Fibroblast of gingiva (primary cell): ENCODE measurements around the gene PRKAG2.

Experiments used
- DNase-seq: peaks from one replicate; pipeline ENCODE4 v3.0.0-alpha.2; 2011; ENCODE audit warnings: low read depth

Gene PRKAG2

GRCh38 chr7:151518105-151518946, 358.6 kb downstream of the PRKAG2 start:
- DNase-seq = peak; percentile 40

- DNase-seq = no peak
Observed at GRCh38 chr7:151517601-151518104, 359.3 kb downstream of the PRKAG2 start.

DNA sequence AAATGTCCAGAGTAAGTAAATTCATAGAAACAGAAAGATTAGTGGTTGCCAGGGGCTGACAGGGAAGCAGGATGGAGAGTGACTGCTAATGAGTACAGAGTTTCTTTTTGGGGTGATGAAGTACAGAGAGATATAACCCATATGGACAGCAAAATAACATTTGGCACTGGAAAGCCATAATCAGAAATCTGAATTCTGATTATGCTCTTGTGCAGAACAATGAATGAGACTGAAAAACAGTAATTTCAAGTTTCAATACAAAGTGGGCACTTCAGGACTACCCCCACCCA, 361.7 kb downstream of the PRKAG2 start:
- DNase-seq = no peak

- no peak for DNase-seq
Observed at GRCh38 chr7:151514461-151515275, 362.2 kb downstream of the PRKAG2 start.

GRCh38 chr7:151513133-151513532, 363.8 kb downstream of the PRKAG2 start:
- DNase-seq = no peak

GRCh38 chr7:151512353-151512752, 364.6 kb downstream of the PRKAG2 start:
- DNase-seq = no peak

DNA sequence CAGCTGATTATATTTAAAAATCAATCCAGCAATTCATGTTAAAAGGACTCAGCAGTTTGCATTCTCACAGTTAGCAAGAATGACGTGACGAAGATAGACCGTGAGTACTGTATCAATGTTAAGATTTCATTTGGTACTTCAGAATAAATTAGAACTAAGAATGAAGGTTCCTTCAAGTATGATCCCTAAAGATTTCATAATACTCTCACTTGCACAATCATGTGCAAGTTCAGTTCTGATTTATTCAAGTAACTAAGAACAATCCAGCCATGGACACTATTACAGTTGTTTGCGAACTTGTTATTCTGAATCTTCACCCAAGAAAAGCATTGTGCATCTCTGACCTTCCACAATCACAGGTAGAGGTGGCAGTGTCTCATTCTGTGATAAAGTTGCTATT, 365.0 kb downstream of the PRKAG2 start:
- DNase-seq = peak; percentile 48

DNA sequence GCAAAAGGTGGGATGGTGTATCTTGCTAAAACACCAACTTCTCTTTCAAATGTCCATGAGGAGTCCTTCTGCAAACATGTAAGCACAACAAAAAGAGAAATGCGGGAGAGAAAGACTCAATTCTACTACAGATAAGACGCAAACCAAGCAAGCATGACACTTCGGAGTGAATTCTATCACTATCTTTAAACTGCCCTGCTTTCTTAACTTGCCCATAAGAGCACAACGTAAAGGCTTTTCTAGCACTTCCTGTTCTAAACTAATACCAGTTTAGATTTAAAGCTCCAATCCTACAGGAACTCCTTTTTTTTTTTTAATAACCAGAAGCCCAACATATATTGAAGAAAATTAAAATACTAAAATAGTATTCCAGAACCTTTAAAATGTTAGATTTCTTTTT, 365.6 kb downstream of the PRKAG2 start:
- DNase-seq = no peak

DNA sequence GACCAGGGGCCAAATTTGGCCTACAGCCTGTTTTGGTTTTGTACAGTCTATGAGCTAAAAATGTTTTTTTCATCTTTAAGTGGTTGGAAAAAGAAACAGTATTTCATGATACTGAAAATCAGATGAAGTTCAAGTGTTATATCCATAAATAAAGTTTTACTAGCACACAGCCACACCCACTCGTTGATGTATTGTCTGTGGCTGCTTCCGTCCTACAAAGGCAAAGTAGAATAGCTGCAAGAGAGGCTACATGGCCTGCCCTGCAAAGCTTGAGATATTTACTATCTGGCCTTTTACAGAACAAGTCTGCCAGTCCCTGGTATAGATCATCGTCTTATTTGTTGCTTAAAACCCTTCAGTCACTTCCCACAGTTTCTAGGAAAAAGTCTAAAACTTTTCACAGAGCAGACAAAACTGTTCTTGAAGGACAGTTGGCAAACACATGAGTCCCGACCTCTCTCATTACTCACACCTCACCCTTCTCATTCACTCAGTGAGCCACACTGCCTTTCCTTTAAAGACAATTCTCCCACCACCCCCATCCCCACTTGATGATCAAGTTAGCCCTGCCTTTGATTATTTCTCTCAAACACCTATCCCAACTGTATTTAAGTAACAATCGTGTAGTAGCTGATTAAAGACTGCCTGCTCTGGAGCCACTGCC, 367.1 kb downstream of the PRKAG2 start:
- no peak for DNase-seq

DNA sequence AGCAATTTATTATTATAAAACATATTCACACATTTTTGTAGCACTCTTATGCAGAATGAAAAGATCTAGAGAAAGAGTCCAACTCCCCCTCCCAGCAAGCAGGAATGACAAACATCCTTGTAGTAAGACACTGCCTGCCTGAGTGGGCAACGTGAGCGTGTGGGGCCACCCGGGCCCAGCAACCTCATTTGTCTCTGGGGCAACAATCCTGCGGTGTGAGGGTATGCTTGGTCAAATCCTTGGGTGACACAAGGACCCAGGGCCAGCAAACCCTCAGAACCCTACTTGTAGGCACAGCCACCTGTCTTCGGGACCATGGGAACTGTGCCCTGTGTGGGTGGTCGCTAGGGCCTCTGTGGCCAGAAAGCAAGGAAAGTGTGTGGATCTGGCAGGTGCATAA, 367.9 kb downstream of the PRKAG2 start:
- DNase-seq = no peak

DNA sequence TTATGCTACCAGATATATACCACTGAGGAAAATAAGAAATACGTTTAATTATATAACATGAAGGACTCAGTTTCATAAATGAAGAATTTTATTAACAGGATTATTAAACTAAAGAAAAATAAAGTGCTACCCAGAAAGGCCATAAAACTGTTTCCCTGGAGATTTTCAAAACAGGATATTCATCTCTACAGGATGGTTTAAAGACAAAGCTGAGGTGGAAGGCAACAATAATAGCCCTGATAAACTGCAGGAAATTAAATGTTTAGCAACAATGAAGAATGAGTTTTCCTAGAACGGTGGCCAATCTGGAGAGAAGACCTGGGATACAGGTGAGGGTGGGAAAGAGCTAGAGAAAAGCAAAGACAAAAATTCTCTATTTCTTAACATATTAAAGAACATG, 369.1 kb downstream of the PRKAG2 start:
- DNase-seq = no peak

GRCh38 chr7:151506901-151507382, 370.0 kb downstream of the PRKAG2 start:
- no peak for DNase-seq
